HL-60 (cell line): Measurements from ENCODE around the gene NHSL2.

Experiments
- CTCF ChIP-seq: IDR thresholded peaks from one replicate; pipeline ENCODE4 v1.5.1; 2011; ENCODE audit warnings: low read length, control low read depth, inconsistent platforms; ENCODE audit not compliant: insufficient read depth
- POLR2AphosphoS5 ChIP-seq: IDR thresholded peaks from 2 replicates; pipeline ENCODE4 v1.6.1; 2012; ENCODE audit warnings: low read depth
- SPI1 ChIP-seq: IDR thresholded peaks from 2 replicates; pipeline ENCODE4 v1.6.1; 2012; ENCODE audit warnings: low read depth, mild to moderate bottlenecking, borderline replicate concordance

GRCh38 chrX:71935476-71935875, 24.8 kb downstream of the NHSL2 start:
- TF ChIP-seq POLR2AphosphoS5 (no peak), SPI1 (0 out of 2 replicates have a peak, but pooled peaks have one; percentile 30), CTCF (no peak)
